Measurements from ENCODE around the gene RSPO3. TPM values are rescaled to one million over a fixed set of nuclear protein-coding genes. Genes with fewer than 3 reads are reported as not detected.

RSPO3 gene
- total and polyA plus RNA-seq, 2 of the 4 experiments (the other 2 are of a cell fraction), result not detected

DNA sequence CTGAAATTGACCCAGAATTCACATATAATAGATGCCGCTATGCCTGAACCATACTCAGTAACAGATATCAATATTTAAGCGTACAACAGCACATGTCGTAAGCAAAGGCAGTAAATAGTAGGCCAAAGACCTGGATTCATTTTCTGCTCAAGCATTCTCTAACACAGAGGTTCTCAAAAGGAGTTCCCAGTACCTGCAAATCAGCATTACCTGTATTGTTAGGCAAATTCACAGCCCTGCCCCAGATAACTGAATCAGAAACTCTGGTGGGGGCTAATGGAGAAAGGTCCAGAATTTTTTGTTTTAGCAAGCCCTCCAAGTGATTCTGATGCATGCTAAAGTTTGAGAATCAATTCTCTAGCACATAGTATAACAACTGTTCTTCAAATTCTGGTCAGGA lies 36.0 kb downstream of the RSPO3 start:
- ChIA-PET POLR2A (ENCODE audit: unreplicated experiment) (no interaction called here), CTCF (no interaction called here)
- Histone ChIP-seq H4K91ac (ENCODE audit: insufficient read depth, low read depth, low read length) (no peak overlapping the region), H3K14ac (replicated peaks; ENCODE audit: low read depth, low read length) (no peak overlapping the region), H2BK15ac (ENCODE audit: low read depth, low read length) (no peak overlapping the region), H4K8ac (ENCODE audit: low read depth in 2 of 2, low read length in 2 of 2) (no peak overlapping the region), H3K4me3 (ENCODE audit: insufficient read depth, low read depth, low read length) (no peak overlapping the region), H3K36me3 (ENCODE audit: control insufficient read depth, insufficient read depth, low read length) (no peaks in the 10 kb centered on the region), H3K18ac (ENCODE audit: low read depth, low read length) (no peak overlapping the region), H2BK5ac (ENCODE audit: low read depth, low read length, poor library complexity, severe bottlenecking) (no peak overlapping the region), H3K9ac (ENCODE audit: low read depth, low read length) (no peak overlapping the region), H3K27me3 (ENCODE audit: control insufficient read depth, insufficient read depth, low read length) (peaks cover 23% of the 10 kb centered on the region), H3K9me1 (ENCODE audit: insufficient read depth, low read length) (no peaks in the 10 kb centered on the region), H2AK5ac (ENCODE audit: low read depth, low read length) (no peak overlapping the region), H2AK9ac (replicated peaks; ENCODE audit: low read depth, low read length, poor library complexity) (no peak overlapping the region), H2BK120ac (ENCODE audit: low read depth, low read length) (no peak overlapping the region), H3K23ac (ENCODE audit: low read depth, low read length) (no peak overlapping the region), H3K79me1 (ENCODE audit: low read depth in 1 of 2, low read length in 2 of 2) (no peaks in the 10 kb centered on the region), H2BK20ac (ENCODE audit: low read depth, low read length) (no peak overlapping the region), H3K4ac (ENCODE audit: low read depth, low read length) (no peak overlapping the region), H4K5ac (ENCODE audit: low read depth, low read length) (no peak overlapping the region), H3K56ac (ENCODE audit: extremely low read depth, insufficient read depth, low read length) (no peak overlapping the region), H3K27ac (ENCODE audit: insufficient read depth, low read length) (no peak overlapping the region), H3K9me3 (ENCODE audit: control insufficient read depth, insufficient read depth, low read length) (no peaks in the 10 kb centered on the region), H3K4me2 (ENCODE audit: low read depth, low read length) (no peak overlapping the region), H3K4me1 (ENCODE audit: control insufficient read depth, insufficient read depth, low read length) (no peaks in the 10 kb centered on the region), H4K20me1 (ENCODE audit: insufficient read depth, low read length) (no peaks in the 10 kb centered on the region), H2AFZ (replicated peaks; ENCODE audit: low read length, poor library complexity) (no peak overlapping the region)
- WGBS, 2 experiments (ENCODE audit: extremely low coverage in 2 of 2, insufficient read length in 1 of 2), result no CpG with 5 or more reads among the region's 3 CpGs
- TF ChIP-seq, protein P1, sequence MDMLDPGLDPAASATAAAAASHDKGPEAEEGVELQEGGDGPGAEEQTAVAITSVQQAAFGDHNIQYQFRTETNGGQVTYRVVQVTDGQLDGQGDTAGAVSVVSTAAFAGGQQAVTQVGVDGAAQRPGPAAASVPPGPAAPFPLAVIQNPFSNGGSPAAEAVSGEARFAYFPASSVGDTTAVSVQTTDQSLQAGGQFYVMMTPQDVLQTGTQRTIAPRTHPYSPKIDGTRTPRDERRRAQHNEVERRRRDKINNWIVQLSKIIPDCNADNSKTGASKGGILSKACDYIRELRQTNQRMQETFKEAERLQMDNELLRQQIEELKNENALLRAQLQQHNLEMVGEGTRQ (IDR thresholded peaks at IDR 0.05; ENCODE audit: low read depth, low read length), result no peak
- no peak for TF ChIP-seq SMC3 (IDR thresholded peaks at IDR 0.05; ENCODE audit: low read depth, low read length)
- no peak for TF ChIP-seq CHD1 (IDR thresholded peaks at IDR 0.05; ENCODE audit: low read depth, low read length)
- no peak for TF ChIP-seq POLR2A (IDR thresholded peaks at IDR 0.05; ENCODE audit: low read depth, low read length)
- TF ChIP-seq BHLHE40 (IDR thresholded peaks at IDR 0.05; ENCODE audit: low read depth, low read length), result no peak
- no peak for TF ChIP-seq CEBPB (IDR thresholded peaks at IDR 0.05; ENCODE audit: low read depth, low read length)
- no peak for TF ChIP-seq FOS (IDR thresholded peaks at IDR 0.05; ENCODE audit: low read depth, low read length)
- TF ChIP-seq, protein P2, sequence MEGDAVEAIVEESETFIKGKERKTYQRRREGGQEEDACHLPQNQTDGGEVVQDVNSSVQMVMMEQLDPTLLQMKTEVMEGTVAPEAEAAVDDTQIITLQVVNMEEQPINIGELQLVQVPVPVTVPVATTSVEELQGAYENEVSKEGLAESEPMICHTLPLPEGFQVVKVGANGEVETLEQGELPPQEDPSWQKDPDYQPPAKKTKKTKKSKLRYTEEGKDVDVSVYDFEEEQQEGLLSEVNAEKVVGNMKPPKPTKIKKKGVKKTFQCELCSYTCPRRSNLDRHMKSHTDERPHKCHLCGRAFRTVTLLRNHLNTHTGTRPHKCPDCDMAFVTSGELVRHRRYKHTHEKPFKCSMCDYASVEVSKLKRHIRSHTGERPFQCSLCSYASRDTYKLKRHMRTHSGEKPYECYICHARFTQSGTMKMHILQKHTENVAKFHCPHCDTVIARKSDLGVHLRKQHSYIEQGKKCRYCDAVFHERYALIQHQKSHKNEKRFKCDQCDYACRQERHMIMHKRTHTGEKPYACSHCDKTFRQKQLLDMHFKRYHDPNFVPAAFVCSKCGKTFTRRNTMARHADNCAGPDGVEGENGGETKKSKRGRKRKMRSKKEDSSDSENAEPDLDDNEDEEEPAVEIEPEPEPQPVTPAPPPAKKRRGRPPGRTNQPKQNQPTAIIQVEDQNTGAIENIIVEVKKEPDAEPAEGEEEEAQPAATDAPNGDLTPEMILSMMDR (conservative IDR thresholded peaks at IDR 0.05; ENCODE audit: low read depth, low read length), result no peak
- TF ChIP-seq MAZ (IDR thresholded peaks at IDR 0.05; ENCODE audit: borderline replicate concordance, low read depth, low read length), result no peak
- no peak for TF ChIP-seq MAFK (IDR thresholded peaks at IDR 0.05; ENCODE audit: low read depth, low read length)
- TF ChIP-seq NFE2L2 (IDR thresholded peaks at IDR 0.05; ENCODE audit: low read depth, low read length), result no peak
- in situ Hi-C loops (cut with MboI; ENCODE audit: low sequenced_read_pairs) (no loop called here), dilution Hi-C loops (cut with HindIII; ENCODE audit: low sequenced_read_pairs, unreplicated experiment) (no loop called here), intact Hi-C loops (cut with micrococcal nuclease) (no loop called here)
- no peak for ATAC-seq (ENCODE audit: low read depth)
- DNase-seq, result no peak
- no TSS peak for BruUV-seq (replicated peaks)

Data from IMR-90 (cell line).